C4-2B (cell line): ENCODE data around the gene DENND1A.

Experiments
- H3K27ac ChIP-seq: fragments of 450-650 bp; 2 replicates; pipeline ENCODE4 v1.5.1; 2017
- ZFX ChIP-seq: fragments of 450-650 bp; IDR thresholded peaks from 2 replicates; pipeline ENCODE4 v1.6.1; 2017
- TF ChIP-seq, protein P1 (sequence below): fragments of 450-650 bp; conservative IDR thresholded peaks from 2 replicates; pipeline ENCODE4 v1.5.1; 2017; ENCODE audit warnings: mild to moderate bottlenecking

The DENND1A gene

DNA sequence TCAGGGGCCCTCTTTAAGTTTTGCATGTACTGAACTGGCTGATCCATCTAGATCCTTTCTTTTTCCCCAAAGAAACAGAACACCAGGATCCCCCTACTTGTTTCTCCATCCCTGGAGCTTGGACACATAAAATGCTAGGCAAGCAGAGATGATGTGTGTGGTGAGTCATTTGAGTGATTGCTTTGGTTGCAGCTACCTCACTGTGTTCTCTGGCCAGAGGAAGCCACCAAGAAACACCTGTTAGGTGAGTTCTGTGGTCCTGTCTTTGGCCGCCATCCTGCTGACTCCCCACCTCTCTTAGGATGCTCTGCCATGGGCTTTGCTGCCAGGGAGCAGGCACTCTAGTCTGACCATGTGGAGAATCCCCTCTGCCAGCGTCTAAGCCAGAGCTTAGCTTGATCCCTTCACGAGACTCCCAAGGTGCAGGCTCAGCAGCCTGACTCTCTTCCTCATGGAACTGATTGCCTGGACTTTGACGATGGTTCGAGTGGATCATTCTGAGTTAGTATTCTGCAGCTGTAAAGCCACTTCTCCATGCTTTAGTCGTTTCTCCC is 27.3 kb upstream of the DENND1A start:
- TF ChIP-seq ZFX: no peak
- TF ChIP-seq, protein P1, sequence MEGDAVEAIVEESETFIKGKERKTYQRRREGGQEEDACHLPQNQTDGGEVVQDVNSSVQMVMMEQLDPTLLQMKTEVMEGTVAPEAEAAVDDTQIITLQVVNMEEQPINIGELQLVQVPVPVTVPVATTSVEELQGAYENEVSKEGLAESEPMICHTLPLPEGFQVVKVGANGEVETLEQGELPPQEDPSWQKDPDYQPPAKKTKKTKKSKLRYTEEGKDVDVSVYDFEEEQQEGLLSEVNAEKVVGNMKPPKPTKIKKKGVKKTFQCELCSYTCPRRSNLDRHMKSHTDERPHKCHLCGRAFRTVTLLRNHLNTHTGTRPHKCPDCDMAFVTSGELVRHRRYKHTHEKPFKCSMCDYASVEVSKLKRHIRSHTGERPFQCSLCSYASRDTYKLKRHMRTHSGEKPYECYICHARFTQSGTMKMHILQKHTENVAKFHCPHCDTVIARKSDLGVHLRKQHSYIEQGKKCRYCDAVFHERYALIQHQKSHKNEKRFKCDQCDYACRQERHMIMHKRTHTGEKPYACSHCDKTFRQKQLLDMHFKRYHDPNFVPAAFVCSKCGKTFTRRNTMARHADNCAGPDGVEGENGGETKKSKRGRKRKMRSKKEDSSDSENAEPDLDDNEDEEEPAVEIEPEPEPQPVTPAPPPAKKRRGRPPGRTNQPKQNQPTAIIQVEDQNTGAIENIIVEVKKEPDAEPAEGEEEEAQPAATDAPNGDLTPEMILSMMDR: no peak
- no peak overlapping the region for H3K27ac ChIP-seq

DNA sequence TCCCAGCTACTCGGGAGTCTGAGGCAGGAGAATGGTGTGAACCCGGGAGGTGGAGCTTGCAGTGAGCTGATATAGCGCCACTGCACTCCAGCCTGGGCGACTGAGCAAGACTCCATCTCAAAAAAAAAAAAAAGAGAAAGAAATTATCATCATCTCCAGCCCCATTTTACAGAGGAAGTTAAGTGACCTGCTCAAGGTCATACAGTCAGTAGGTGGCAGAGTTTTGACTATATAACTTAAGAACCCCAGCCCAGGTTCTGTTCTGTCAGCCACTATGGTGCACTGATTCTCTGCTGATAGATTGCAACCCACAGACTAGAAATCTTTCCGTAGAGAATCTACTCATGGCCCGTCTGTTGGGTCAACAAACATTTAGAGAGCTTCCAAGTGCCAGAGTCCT is 25.7 kb upstream of the DENND1A start:
- no peak overlapping the region for H3K27ac ChIP-seq
- TF ChIP-seq ZFX: no peak
- TF ChIP-seq, protein P1: no peak

DNA sequence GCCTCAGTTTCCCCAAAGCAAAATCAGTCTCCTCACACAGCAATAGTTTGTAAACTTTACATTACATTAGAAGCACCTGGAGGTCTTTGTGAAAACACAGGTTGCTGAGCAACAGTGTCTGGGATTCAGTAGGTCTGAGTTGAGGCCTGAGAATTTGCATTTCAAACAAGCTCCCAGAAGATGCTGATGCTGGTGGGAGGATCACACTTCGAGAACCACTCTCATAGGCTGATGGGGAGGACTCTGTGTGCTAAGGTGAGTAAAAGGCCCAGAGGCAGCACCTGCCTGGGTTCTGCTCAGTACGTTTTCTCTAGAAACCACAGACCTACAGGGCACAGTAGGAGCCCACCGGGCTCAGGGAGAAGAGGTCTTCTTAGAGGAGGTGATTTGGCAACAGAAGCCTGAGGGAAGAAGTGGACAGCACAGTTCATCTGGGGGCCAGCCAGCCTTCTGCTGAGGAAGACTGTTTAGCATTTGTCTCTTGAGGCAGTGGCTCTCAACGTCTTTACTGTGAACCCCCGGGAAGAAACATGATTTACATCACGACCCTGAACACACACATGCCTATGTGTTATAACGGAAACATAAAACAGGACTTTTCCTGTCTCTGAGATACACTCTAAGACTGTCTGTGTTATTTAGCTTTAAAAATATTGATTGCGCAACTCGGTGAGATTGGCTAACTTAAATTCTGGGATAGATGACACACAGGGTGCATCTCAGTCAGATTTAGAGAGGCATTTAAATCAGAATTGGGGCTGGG is 24.8 kb upstream of the DENND1A start:
- TF ChIP-seq, protein P1: no peak
- no peak for TF ChIP-seq ZFX

DNA sequence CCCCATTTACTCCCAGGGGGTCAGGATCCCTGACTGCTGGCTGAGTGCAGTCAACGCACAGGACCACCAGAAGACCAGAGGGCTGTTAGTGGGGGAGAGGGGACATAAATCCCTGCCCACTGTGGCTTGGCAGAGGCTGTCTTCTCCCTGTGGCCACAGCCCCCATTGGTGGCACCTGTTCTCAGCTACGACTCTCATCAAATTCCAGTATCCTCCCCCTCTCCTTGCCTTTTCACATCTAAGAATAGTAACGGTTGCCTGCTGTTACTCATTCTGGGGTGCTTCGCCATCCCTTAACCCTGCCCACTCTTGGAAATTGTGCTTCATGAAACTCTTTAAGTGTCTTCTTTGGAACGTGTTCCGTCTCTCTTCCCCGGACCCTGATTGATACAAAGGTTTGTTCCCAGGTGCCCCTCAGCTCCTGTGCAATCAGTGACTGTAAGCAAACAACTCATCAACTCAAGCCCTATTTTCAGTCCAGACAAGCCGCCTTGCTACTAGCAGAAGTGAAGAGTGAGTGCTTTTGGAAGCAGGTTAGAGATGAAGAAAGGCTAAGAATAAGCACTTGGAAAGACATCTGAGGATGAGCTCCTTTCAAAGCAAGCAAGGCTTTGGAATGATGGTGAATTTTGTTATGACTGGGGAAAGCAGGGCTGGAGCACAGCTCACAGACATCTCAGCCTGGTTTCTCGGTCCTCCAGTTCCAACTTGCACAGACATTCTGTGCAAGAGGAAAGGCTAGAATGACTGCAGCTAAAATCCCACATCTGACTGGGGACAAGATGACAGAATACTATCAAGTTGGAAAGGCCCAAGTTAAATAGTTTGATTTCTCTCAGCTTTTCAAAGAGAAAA is 22.9 kb upstream of the DENND1A start:
- no peak overlapping the region for H3K27ac ChIP-seq
- no peak for TF ChIP-seq ZFX
- TF ChIP-seq, protein P1: no peak

More for the DNA sequence above, 24.8 kb upstream of the DENND1A start:
- no peak overlapping the region for H3K27ac ChIP-seq

DNA sequence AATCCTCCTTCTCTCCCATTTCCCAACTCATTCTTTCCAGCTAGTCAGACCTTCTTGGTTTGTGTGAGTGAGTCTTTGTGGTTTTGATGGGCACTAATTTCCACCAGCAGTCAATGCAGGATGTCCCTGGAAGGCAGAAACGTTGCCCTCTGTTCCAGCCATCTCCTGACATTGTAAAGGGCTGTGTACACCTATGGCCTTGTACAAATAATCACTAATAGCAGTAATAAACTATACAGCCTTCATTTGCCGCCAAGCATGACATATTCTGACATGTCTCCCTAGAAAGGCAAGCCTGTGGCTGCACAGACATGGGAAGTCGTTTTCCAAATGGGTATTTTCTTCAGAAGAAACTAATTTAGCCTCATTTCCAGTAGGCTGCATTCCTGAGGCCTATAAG is 18.4 kb upstream of the DENND1A start:
- H3K27ac ChIP-seq: no peak overlapping the region
- no peak for TF ChIP-seq ZFX
- TF ChIP-seq, protein P1: no peak

DNA sequence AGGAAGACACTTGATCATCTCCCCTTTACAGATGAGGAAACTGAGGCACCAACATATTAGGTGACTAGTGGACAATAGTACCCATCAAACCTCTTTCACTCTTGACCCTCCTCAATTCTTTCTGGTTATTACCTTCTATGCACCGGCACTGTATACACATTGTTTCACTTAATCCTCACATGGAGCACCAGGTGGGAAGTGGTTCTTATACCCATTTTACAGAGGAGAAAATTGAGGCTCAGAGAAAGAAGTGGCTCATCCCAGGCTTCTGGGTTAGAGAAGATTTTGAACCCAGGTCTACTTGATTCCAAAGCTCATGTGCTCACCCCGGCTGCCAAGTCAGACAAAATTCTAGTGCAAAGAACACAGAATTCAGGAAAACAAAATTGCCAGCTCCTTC is 17.4 kb upstream of the DENND1A start:
- TF ChIP-seq ZFX: no peak
- TF ChIP-seq, protein P1: no peak
- H3K27ac ChIP-seq: no peak overlapping the region
